ENCODE results near the gene RTN4RL1.

Gene RTN4RL1

DNA sequence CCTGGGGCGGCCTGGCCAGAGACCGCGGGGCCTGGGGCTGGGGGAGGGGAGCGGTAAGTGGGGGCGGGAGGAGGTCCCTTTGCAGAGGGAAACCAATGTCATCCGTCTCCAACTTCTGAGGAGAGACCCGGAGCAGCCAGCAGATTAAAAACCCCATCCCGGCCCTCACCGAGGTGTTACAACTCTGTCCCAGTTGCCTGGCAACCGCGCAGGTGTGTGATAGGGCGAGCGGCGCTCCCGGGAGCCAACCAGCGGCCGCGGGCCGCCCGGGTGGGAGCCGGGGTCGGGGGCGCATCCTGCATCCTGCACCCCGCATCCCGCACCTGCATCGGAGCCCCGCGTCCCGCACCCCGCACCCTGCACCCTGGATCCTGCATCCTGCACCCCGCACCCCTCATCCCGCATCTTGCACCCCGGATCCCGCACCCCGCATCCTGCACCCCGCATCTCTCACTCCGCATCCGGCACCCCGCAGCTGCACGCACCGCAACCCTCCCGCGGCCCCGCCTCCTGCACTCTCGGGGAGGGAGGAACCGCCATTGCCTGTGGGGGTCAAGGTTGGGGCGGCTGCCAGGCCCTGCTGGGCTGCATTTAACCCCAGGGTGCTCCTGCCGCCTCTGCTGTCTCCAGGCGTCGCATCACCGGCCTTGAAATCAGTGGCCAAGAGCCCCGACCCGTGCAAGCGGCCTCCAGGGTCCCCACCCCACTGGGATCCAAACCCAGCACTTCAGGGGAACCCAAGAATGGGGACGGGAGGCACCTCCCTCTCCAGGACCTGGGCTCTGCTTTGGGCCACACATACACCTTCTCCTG, 47.3 kb downstream of the RTN4RL1 start:
- DNase-seq (ENCODE audit: low spot score): no peak

DNA sequence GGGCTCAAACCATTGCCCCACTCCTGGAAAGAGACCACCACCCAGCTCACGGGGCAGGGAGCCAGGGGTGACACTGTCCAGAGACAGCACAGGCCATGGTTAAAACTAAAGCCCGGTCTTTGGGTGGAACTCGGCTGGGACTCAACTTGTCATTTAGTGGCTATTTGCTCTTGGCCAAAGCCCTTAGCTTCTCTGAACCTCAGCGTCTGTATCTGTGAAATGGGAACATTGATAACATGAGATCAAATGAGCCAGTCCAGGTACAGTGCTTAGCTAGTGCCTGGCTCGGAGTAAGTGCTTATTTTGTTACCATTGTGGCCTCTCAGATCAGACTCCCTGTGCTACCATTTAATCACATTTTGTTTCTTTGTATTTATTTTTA, 48.5 kb downstream of the RTN4RL1 start:
- no peak for DNase-seq (ENCODE audit: low spot score)

DNA sequence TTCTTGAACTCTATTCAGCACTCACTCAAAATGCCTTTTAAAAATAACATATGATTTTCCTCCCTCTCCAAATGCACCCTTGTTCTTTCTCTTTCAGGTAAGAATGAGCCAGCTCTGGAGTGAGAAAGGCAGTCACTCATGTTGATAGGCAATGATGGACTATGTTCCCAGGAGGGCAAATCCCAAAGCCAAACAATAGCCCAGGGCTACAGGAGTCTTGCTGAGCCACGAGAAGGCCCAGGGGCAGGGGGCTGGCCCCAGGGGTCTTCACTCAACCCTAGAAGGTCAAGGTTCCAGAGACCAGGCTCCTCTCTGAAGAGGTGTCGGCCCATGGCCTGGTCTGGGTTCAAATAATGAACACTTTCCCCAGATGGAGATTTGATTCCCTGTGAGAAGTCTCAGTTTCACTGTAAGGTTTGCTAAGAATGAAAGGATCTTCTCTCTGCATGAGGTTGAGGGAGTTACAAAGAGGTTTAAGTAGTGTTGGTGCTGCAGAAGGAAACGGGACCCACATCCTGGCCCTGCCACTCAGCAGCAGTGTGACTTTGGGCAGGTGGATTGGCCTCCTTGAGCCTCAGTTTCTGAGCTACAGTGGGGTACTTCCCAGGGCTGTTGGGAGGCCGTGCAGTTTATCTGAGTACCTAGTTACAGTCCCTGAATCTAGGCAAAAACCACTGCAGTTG, 49.0 kb downstream of the RTN4RL1 start:
- no peak for DNase-seq (ENCODE audit: low spot score)

DNA sequence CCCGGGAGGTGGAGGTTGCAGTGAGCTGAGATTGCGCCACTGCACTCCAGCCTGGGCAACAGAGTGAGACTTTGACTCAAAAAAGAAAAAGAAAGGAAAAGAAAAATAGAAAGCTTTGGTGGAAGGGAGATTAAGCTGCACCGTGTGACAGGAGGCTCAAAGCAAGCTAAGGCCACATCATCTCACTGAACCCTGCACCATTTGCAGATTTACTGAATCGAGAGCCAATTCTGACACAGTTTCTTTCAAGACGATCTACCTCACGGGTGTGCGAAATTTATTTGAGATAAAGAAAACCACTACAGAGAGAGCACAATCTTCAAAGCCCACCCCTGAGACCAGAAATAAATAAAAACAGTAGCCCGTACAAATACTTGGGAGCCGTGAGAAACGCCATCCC, 49.6 kb downstream of the RTN4RL1 start:
- DNase-seq (ENCODE audit: low spot score): no peak

DNA sequence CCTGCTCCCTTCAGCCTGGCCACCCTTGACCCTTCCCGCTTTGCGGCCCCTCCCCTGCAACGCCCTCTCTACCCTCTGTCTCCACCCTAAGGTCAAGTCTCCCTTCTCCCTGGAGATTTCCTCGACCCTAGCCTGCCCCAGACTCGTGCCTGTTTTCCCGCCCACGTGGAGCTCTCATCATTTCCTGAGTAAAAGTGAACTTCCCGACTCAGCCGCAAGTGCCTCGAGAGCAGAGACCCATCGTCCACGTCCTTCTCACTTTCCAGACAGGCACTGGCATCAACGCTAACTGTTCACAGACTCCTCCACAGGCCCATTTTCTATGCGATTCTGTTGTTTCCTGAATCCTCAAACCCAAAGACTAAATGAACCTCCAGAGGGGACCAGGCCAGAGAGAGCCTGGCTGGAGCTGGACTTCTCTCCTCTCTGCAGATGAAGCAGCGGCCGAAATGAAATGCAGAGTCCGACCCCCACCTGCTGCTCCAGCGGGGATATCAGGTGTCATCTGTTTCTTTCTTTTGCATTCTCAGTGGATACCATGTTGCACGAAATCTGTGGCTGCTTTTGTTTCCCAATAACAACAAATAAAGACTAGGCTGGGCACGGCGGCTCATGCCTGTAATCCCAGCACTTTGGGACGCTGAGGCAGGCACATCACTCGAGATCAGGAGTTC, 52.5 kb downstream of the RTN4RL1 start:
- DNase-seq (ENCODE audit: low spot score): no peak

DNA sequence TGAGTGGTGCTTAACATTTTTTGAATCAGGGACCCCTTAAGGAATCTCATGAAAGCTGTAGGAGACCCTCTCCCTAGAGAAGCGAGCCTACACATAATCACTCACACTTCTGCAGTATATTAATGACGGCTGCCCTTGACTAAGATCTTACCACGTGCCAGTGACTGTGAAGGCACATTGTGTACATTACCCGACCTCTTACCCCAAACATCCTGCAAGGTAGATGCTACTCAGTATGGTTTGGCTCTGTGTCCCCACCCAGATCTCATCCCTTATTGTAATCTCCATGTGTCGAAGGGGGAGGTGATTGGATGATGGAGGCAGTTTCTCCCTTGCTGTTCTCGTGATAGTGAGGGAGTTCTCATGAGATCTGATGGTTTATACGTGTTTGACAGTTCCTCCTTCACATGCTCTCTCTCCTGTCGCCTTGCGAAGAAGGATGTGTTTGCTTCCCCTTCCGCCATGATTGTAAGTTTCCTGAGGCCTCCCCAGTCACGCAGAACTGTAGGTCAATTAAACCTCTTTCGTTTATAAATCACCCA, 54.2 kb downstream of the RTN4RL1 start:
- no peak for DNase-seq (ENCODE audit: low spot score)

DNA sequence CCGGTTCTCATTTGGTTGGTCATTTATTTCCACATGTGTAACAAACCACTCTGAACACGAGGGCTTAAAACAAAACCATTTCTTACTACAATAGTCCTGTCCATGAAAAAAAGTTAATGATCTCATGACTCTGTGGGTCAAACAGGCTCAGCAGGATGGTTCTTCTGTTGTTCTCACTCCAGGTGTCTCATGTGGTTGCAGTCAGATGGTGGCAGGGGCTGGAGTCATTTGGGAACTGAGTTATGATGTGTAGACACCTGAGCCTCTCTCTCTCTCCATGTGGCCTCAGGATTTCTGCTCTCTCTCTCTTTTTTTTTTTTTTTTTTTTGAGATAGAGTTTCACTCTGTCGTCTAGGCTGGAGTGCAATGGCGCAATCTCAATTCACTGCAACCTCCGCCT, 55.4 kb downstream of the RTN4RL1 start:
- no peak for DNase-seq (ENCODE audit: low spot score)

DNA sequence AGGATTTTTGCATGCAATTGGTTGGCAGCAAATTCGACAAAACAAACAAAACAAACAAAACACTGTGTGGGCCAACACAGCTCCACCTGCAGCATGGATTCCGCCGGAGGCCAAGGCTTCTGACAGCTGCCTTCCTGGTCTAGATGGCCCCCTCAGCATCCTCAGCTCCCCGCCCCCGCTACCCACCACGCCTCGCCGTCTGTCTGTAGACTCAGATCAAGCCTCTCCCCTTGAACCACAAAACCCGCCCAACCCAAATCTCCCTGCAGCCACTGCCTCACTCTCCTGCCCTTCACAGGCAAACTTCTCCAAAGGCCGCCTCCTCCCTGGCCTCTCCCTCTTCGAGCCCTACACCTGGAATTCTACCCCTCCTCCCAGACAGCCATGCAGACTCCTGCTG, 57.9 kb downstream of the RTN4RL1 start:
- no peak for DNase-seq (ENCODE audit: low spot score)

DNA sequence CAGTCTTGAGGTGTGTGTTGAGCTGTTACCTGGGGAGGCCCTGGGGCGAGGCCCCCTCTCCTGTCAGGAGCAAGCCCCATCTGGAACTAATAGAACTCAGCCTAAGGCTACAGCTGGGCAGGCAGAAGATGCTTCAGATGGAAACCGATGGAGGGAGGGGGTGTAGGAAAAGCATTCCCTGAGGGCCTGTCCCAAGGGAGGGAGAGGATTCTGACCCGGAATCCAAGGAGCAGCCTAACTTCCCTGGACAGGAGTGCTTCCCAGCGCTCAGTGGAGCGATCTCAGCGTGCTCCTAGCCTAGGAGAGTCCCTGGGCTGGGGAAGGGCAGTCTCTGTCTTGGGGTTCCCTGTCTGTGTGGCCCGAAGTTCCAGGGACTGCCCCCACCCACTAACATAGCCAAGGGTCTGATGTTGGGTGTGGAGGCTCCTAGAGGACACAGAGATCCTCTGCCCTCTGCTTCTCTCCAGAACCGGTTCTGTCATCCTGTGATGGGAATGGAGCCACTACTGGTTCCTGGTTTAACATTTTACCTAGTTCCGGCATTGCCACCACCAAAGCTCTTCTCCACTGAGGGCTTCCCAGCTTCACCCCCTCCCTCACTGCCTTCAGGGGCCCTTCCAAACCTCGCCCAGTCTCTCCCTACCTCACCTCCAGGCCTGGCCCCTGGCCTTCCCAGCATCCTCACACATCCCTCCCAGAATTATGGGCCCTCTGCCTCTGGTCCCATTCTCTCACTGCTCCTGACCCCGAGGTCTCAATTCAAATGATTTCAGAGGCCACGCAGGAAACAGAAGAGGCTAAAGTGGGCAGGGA, 58.7 kb downstream of the RTN4RL1 start:
- DNase-seq (ENCODE audit: low spot score): no peak

DNA sequence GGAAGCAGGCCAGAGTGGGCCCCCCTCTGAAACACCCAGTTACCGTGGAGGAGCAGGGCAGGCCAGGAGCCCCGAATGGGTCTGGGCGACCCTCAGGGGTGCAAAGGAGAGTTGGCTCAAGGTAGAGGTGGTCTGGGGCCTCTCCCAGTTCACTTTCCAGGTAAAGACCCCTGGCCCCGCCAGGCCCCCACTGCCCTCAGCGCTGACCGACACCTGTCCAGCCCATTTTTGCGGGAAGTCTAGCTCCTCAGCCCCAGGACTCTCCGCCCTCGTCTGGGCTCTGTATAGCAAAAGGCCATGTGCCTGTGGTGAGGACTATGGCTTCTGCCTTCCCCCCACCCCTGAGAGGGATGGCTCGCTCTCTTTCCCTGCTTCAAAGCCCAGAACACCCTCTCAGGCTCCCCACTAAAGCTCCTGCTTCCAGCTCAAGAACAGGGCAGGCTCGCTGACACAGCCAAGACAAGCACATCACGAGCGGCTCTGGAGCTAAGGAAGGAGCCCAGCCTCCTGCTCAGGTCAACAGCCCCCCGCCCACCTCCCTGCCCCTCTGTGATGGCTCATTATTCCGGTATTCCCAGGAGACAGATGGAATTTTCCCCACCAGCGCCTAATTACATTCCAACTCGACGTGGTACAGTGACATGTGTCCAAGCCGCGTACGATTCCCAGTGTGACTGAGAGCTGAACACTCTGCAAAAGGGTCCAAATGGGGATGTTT, 59.4 kb downstream of the RTN4RL1 start:
- no peak for DNase-seq (ENCODE audit: low spot score)

DNA sequence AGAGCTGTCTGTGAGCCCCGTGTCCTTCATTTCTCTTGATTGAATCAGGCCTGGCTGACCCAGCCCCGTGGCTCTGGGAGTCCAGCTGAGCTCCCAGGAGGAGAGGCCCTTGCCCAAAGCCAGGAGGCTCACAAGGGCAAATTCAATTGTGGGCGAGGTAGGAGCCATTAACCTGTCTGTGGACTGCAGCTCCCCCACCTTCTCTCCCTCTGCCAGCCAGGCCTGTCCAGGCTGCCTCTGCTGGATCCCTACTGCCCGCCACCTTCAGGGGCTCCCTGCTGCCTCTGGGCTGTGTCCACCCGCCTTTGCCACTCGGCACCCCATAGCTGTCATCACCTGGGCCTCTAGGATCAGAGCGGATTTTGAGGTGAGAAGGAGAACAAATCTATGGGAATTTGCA, 61.9 kb downstream of the RTN4RL1 start:
- no peak for DNase-seq (ENCODE audit: low spot score)

DNA sequence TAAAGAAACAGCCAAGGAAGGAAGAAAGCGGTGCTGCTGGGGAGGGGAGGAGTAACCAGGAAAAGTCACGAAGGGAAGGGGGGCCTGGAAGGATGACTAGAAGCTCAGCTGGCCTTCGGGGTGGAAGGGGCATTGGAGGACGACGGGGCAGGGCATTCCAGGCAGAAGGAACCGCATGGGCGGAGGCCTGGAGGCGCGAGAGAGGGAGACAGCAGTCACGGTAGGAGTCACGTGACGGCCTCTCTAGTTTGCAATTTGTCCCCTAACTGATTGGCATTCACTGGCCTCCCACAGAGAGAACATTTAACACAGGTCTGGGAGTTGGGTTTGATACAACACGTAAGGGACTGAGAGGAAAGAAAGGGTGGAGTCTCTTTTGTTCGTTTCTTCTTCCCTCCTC, 63.9 kb downstream of the RTN4RL1 start:
- no peak for DNase-seq (ENCODE audit: low spot score)

DNA sequence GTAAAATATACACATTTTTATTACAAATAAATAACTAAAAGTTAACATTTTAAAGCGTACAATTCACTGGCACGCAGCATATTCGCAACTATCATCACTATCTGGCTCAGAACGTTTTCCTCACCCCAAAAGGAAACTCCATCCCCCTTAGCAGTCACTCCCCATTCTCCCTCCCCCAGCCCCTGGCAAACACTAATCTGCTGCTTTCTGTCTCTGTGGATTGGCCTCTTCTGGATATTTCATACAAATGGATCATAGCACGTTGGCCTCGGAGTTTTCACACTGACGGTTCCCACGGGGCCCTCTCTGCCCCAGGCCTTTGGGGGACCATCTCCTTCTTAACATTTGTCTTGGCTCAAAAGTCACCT, 64.6 kb downstream of the RTN4RL1 start:
- no peak for DNase-seq (ENCODE audit: low spot score)

DNA sequence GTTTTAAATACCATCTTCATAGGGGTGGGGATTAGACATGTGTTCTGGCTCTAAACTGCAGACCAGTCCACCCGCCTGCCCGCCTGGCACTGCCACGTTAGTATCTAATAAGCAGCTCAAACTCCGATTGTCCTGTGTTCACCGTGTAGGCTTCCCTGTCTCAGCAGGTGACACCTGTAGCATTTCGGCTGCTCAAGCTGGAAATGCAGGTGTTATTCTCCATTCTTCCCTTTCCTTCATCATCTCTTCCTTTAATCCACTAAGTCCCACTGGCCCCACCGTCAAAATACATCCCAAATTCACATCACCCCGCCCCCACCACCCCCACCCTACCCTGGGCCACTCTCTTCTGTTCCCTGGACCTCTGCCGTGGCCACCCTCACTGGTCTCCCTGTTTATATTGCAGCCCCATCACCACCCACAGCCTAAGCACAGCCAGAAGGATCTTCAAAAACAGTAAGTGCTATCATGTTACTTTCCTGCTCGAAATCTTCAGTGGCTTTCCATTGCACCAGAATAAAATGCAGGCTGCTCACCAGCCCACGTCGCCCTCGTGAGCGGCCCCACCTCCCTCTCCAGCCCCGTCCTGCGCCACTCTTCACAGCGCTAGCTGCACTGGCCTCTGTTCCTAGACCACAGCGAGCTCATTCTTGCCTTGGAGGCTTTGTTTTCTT, 65.1 kb downstream of the RTN4RL1 start:
- peak; percentile 63 for DNase-seq (ENCODE audit: low spot score)

DNA sequence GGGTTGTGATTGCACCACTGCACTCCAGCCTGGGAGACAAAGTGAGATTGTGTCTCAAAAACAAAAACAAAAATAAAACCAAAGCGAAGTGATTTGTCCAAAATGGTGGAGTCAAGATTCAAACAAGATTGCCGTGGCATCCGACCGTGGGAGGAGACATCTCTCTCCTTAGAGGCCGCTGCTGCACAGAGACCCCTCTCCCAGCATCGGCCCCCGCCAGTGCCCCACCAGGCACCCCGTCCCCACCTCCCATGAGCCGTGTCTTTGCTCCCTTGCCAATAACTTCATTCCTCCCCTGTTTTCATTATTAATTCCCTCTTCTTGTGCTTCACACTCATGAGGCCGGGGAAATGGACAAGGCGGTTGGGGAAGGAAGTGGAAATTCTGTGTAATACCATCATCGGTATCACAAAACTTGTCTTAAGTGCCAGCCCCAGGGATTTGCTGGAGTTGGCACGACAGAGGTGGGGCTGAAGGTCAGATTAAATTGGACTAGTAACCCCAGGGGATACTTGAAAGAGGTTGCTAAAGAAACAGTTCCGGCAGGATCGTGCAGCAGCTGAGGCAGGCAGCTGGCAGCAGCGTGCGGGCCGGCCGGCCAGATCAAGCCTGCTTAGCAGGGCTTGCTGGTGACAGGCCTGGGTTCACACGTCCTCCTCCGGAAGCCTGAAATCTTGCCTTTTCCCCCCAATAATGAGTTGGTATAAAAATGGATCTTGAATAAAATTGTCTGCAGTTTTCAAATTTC, 66.8 kb downstream of the RTN4RL1 start:
- DNase-seq (ENCODE audit: low spot score): no peak

DNA sequence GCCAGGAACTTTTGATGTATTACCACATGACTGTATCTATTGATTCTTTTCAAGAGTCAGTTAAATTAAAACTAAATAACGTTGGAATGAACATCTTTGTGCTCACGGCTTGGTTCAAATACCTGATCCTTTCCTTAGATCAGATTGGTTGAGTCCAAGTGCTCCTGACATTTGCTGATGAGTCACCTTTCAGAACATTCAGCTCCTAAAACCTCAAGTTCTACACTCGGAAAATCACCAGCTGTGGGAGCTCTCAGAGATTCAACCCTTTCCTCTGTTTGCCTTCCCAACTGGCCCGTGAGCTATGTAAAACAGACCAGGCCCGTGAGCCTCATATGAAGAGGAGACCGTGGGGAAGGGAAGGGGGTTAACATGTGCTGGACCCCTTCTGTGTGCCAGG, 68.1 kb downstream of the RTN4RL1 start:
- DNase-seq (ENCODE audit: low spot score): no peak

DNA sequence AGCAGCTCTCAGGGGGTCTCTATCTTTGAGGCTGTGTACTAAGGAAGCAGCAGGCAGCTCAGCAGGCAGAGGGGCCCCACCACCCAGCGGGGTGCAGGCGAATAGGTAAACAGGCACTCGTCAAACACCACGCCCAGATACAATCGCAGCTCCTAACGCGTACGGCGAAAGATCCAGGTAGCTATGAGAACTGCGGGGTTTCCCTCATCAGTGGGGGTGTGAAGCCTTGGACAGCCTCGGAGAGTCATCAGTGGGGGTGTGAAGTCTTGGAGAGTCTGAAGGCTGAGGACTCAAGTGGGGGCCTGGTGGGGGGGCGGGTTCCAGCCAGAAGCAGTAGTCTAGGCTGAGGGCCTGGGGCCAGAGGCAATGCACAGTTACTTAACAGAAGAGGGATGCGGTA, 69.0 kb downstream of the RTN4RL1 start:
- no peak for DNase-seq (ENCODE audit: low spot score)

DNA sequence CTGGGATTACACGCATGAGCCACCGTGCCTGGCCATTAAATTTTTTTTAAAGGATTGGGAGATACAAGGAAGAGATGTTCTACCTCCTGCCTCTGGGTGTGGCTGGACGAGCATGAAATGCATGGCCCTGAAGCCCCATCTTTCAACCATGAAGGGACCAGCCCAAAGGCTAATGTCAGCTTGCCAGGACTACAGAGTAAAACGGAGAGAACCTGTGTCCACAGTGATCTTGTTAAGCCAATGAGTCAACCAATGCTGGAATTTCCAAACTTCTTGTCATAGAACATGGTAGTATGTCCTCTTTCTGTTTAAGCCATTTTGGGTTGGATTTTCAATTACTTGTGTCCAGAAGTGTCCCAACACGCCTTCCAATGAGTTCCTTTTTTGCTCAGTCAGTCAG, 71.3 kb downstream of the RTN4RL1 start:
- DNase-seq (ENCODE audit: low spot score): no peak

DNA sequence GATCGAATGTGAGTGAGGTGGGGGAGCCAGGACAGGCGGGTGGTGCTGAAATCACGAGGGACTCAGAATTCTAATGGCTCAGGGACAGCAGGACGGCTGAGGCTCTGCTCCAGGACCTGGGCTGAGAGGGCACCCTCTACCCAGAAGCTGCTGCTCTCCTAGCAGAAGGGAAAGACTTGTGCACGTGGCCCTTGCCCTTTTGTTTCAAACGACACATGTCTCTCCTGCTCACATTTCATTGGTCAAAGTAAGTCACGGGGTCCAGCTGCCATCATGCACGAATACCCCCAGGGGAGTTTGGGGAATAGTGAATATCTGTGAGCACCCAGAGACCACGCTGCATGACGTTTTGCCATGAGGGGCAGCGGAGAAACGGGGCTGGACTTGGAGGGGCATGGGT, 73.2 kb downstream of the RTN4RL1 start:
- no peak for DNase-seq (ENCODE audit: low spot score)

DNA sequence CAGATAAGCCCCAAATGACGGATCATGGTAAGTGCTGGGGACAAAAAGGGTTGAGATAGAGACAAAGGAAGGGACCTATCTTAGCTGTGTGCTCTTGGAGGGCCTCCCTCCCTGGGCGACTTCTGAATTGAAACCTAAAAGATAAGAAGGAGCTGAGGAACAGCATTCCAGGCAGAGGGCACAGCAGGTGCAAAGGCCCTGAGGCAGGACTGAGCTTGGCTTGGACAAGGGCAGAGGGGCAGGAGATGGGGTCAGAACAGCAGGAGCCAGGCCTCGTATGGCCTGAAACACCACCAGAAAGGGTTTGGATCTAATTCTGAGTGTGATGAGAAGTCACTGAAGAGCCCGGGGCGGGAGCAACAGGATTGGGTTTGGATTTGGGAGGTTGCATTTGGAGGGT, 75.4 kb downstream of the RTN4RL1 start:
- no peak for DNase-seq (ENCODE audit: low spot score)
